Uterus (tissue), 4 donors: ENCODE results near the gene FHIT. TPM values are rescaled to one million over a fixed set of nuclear protein-coding genes. Genes with fewer than 3 reads are reported as not detected.

Source experiments
- DNase-seq, 2 donors: peaks; one replicate each; pipeline ENCODE4 v3.0.0-alpha.2; 2019 to 2020
- H3K27ac ChIP-seq, 2 donors: fragments of 200-600 bp; sonication (generic); 1 replicate in 1 of 2; 2 replicates in 1 of 2; pipeline ENCODE4 v1.5.1; 2016 to 2018
- H3K27me3 ChIP-seq, 2 donors: fragments of 200-600 bp; sonication (generic); one replicate each; pipeline ENCODE4 v1.5.1; 2018 to 2019; ENCODE audit warnings: control low read depth in 1 of 2
- H3K36me3 ChIP-seq, 2 donors: fragments of 200-600 bp; sonication (generic); one replicate each; pipeline ENCODE4 v1.5.1; 2019; ENCODE audit warnings: control low read depth in 1 of 2
- H3K4me1 ChIP-seq, 2 donors: fragments of 200-600 bp; sonication (generic); one replicate each; pipeline ENCODE4 v1.5.1; 2018 to 2019; ENCODE audit warnings: control low read depth in 1 of 2
- H3K4me3 ChIP-seq, 2 donors: fragments of 200-600 bp; sonication (generic); 1 replicate in 1 of 2; 2 replicates in 1 of 2; pipeline ENCODE4 v1.5.1; 2018 to 2019; ENCODE audit warnings: mild to moderate bottlenecking in 1 of 2
- H3K9me3 ChIP-seq, 2 donors: fragments of 200-600 bp; sonication (generic); one replicate each; pipeline ENCODE4 v1.5.1; 2019; ENCODE audit warnings: control low read depth in 1 of 2
- POLR2A ChIP-seq, 2 donors: fragments of 450-650 bp; IDR thresholded peaks; one replicate each; pipeline ENCODE4 v1.6.1; 2016; ENCODE audit warnings: antibody characterized with exemption in 2 of 2, mild to moderate bottlenecking in 1 of 2, moderate library complexity in 1 of 2
- intact Hi-C: fragments of 100-400 bp; cut with DNase I; formaldehyde crosslinking; loops from one replicate; pipeline ENCODE4 v1.15.1; 2023; ENCODE audit warnings: low total_unique reads
- total RNA-seq, 4 donors: library from RNA; depleted of rRNA in 3 of 4; stranded (reverse); fragments of >200 nt in 3 of 4; gene quantifications; one replicate each; pipeline versions ENCODE4 v1.1.0 to v1.2.4, GENCODE V29; 2014 to 2023
- TF ChIP-seq, protein P1 (sequence below), 4 experiments: fragments of 200-600 bp in 2 of 4; fragments of 450-650 bp in 2 of 4; sonication (generic) in 2 of 4; IDR thresholded peaks; one replicate each; pipeline ENCODE4 v1.5.1; 2016 to 2019; ENCODE audit warnings: antibody characterized with exemption in 4 of 4, mild to moderate bottlenecking in 2 of 4, moderate library complexity in 1 of 4
- donor health status: DM: yes; HTN: yes; CAD: no.

FHIT gene
- total RNA-seq, 4 donors from 2014 or later, result 1.3 to 15.2 (median 7.3) TPM

DNA sequence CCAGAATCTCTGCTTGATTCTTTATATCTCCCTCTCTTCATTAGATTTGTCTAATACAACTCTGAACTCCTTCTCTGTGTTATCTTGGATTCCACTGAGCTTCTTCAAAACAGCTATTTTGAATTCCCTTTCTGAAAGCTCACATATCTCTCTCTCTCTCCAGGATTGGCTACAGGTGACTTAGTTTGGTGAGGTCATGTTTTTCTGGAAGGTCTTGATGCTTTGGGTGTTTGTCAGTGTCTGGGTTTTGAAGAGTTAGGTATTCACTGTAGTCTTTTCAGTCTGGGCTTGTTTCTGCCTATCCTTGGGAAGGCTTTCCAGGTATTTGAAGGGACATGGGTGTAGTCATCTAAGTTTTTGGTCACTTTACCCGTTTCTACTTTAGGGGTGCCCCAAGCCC, 781.8 kb downstream of the FHIT start:
- no peak overlapping the region for H3K4me3 ChIP-seq
- peaks cover 0 to 7% of the 10 kb centered on the region in 2 donors for H3K9me3 ChIP-seq
- TF ChIP-seq, protein P1, sequence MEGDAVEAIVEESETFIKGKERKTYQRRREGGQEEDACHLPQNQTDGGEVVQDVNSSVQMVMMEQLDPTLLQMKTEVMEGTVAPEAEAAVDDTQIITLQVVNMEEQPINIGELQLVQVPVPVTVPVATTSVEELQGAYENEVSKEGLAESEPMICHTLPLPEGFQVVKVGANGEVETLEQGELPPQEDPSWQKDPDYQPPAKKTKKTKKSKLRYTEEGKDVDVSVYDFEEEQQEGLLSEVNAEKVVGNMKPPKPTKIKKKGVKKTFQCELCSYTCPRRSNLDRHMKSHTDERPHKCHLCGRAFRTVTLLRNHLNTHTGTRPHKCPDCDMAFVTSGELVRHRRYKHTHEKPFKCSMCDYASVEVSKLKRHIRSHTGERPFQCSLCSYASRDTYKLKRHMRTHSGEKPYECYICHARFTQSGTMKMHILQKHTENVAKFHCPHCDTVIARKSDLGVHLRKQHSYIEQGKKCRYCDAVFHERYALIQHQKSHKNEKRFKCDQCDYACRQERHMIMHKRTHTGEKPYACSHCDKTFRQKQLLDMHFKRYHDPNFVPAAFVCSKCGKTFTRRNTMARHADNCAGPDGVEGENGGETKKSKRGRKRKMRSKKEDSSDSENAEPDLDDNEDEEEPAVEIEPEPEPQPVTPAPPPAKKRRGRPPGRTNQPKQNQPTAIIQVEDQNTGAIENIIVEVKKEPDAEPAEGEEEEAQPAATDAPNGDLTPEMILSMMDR (IDR thresholded peaks at IDR 0.05), result no peak

DNA sequence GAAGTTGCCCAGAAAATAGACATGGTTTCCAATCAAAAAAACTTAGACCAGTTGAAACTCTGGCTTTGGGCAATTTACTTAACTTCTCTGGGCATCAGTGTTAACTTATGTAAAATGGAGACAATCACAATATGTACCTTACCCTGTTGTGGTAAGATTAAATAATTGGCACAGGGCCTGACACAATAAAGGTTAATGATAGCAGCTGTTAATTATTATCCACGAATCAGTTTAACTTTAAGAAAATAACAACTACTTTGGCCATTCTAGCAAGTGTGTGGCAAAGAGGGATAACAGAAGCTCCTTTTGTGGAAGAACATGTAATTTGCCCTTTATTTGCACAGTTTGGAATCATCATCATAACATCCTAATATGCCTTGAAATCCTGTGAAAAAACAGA, 787.6 kb downstream of the FHIT start:
- no peak for DNase-seq
- no peaks in the 10 kb centered on the region for H3K36me3 ChIP-seq
- no peak overlapping the region for H3K4me3 ChIP-seq
- no peaks in the 10 kb centered on the region for H3K27me3 ChIP-seq
- no peaks in the 10 kb centered on the region for H3K4me1 ChIP-seq
- H3K27ac ChIP-seq, result no peak overlapping the region
- TF ChIP-seq, protein P1 (IDR thresholded peaks at IDR 0.05), result no peak
- no peak for TF ChIP-seq POLR2A (IDR thresholded peaks at IDR 0.05)
- peaks cover 0 to 7% of the 10 kb centered on the region in 2 donors for H3K9me3 ChIP-seq
- intact Hi-C loops, result no loop called here

More for the DNA sequence above, 781.8 kb downstream of the FHIT start:
- Histone ChIP-seq H3K27me3 (no peaks in the 10 kb centered on the region), H3K27ac (no peak overlapping the region), H3K4me1 (no peaks in the 10 kb centered on the region), H3K36me3 (no peaks in the 10 kb centered on the region)
- no peak for DNase-seq
- intact Hi-C loops, result no loop called here

DNA sequence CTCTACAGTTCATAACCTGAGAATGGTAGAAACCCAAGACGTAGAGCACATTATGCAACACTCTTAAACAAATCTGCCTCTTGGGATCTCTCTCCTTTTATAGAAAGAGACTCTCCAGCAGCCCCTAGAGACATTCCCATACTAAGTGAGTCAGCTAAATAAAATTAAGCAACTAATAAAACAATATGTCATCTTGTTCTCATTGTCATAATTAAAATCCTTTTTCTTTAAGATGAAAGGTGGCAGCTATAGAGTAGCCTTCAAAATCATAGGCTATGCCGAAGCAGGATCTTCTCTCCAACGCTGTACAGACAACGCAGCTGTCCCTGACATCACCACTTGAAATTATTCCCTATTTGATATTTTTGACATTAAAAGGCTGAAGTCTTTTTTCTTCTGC, 790.0 kb downstream of the FHIT start:
- Histone ChIP-seq H3K36me3 (no peaks in the 10 kb centered on the region), H3K4me1 (no peaks in the 10 kb centered on the region), H3K27me3 (no peaks in the 10 kb centered on the region), H3K4me3 (no peak overlapping the region), H3K27ac (no peak overlapping the region), H3K9me3 (no peaks in the 10 kb centered on the region)
- no peak for TF ChIP-seq POLR2A (IDR thresholded peaks at IDR 0.05)
- TF ChIP-seq, protein P1 (IDR thresholded peaks at IDR 0.05), result no peak
- DNase-seq, result no peak
- intact Hi-C loops, result no loop called here

DNA sequence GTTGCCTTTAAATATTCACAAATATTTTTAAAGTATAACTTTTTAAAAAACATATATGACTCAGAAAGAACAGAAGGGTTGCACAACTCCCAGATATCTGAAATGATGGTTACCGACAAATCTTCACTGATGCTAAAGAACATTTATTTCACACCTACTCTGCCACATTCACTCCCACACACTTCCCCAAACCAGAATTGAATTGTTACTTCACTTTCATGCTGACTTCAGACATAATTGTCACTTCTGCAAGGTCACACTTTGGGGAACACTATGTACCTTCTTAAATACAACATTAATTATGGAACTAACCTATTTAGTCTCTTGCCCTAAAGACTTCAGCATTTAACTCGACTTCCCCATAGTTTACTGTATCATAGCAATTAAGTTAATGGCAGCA, 795.1 kb downstream of the FHIT start:
- H3K27me3 ChIP-seq, result no peaks in the 10 kb centered on the region
- H3K4me3 ChIP-seq, result no peak overlapping the region
- no peak for DNase-seq
- H3K9me3 ChIP-seq, result no peaks in the 10 kb centered on the region
- H3K27ac ChIP-seq, result no peak overlapping the region
- intact Hi-C loops, result no loop called here
- no peak for TF ChIP-seq POLR2A (IDR thresholded peaks at IDR 0.05)
- TF ChIP-seq, protein P1 (IDR thresholded peaks at IDR 0.05), result no peak
- H3K4me1 ChIP-seq, result no peaks in the 10 kb centered on the region
- H3K36me3 ChIP-seq, result no peaks in the 10 kb centered on the region

DNA sequence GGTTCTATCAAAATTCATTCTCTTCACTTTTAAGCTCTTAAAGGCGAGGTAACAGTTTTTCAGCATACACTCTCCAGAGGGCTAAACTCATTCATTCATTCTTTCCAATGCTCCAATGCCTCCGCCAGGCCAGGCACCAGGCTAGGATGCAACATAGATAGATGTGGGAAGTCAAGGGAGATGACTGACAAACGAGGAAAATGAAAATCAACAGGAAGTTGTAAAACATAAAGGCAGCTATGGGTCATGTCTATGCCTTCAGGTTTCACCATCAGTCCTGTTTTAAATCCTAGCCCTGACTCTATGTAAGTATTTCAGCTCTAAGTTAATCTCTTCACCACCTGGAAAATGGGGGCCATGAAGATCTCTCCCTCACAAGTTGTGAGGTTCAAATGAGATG, 797.9 kb downstream of the FHIT start:
- DNase-seq, result no peak
- H3K4me1 ChIP-seq, result no peaks in the 10 kb centered on the region
- no peak overlapping the region for H3K27ac ChIP-seq
- intact Hi-C loops, result no loop called here
- TF ChIP-seq, protein P1 (IDR thresholded peaks at IDR 0.05), result no peak
- no peak for TF ChIP-seq POLR2A (IDR thresholded peaks at IDR 0.05)
- H3K9me3 ChIP-seq, result no peaks in the 10 kb centered on the region
- no peaks in the 10 kb centered on the region for H3K27me3 ChIP-seq
- no peaks in the 10 kb centered on the region for H3K36me3 ChIP-seq
- no peak overlapping the region for H3K4me3 ChIP-seq
